Hepatocyte (in vitro differentiated cells): Measurements from ENCODE around the gene PDCL3. TPM values are rescaled to one million over a fixed set of nuclear protein-coding genes. Genes with fewer than 3 reads are reported as not detected.

ENCODE experiments used
- DNase-seq: peaks from one replicate; pipeline ENCODE4 v3.0.0-alpha.2; 2016; ENCODE audit warnings: low spot score
- H2AFZ ChIP-seq: fragments of 200-600 bp; sonication (generic); 2 replicates; pipeline ENCODE4 v1.6.0; 2016; ENCODE audit warnings: antibody characterized with exemption, mild to moderate bottlenecking
- H3K27ac ChIP-seq: fragments of 200-600 bp; sonication (generic); 2 replicates; pipeline ENCODE4 v1.5.1; 2016; ENCODE audit warnings: mild to moderate bottlenecking
- H3K27me3 ChIP-seq: fragments of 200-600 bp; sonication (generic); 2 replicates; pipeline ENCODE4 v1.6.1; 2016
- H3K36me3 ChIP-seq: fragments of 200-600 bp; sonication (generic); replicated peaks from 2 replicates; pipeline ENCODE4 v1.5.1; 2016; ENCODE audit warnings: low read depth; ENCODE audit not compliant: insufficient read depth
- H3K4me1 ChIP-seq: fragments of 200-600 bp; sonication (generic); 2 replicates; pipeline ENCODE4 v1.5.1; 2016; ENCODE audit warnings: mild to moderate bottlenecking, moderate library complexity; ENCODE audit not compliant: insufficient read depth
- H3K4me2 ChIP-seq: fragments of 200-600 bp; sonication (generic); 2 replicates; pipeline ENCODE4 v1.6.0; 2016
- H3K4me3 ChIP-seq: fragments of 200-600 bp; sonication (generic); 2 replicates; pipeline ENCODE4 v1.5.1; 2016; ENCODE audit warnings: mild to moderate bottlenecking
- H3K79me2 ChIP-seq: fragments of 200-600 bp; sonication (generic); 2 replicates; pipeline ENCODE4 v1.6.0; 2017; ENCODE audit warnings: mild to moderate bottlenecking
- H3K9me2 ChIP-seq: fragments of 200-600 bp; sonication (generic); replicated peaks from 2 replicates; pipeline ENCODE4 v1.6.0; 2017; ENCODE audit warnings: mild to moderate bottlenecking; ENCODE audit not compliant: insufficient read depth
- H3K9me3 ChIP-seq: fragments of 200-600 bp; sonication (generic); 2 replicates; pipeline ENCODE4 v1.5.1; 2016; ENCODE audit warnings: low read depth, mild to moderate bottlenecking
- H4K20me1 ChIP-seq: fragments of 200-600 bp; sonication (generic); 2 replicates; pipeline ENCODE4 v1.6.0; 2016; ENCODE audit warnings: mild to moderate bottlenecking; ENCODE audit not compliant: insufficient read depth, poor library complexity, severe bottlenecking
- EZH2 ChIP-seq: fragments of 200-600 bp; sonication (generic); IDR thresholded peaks from 2 replicates; pipeline ENCODE4 v1.6.1; 2016; ENCODE audit warnings: antibody characterized with exemption, mild to moderate bottlenecking, borderline replicate concordance
- EZH2phosphoT487 ChIP-seq: fragments of 200-600 bp; sonication (generic); IDR thresholded peaks from one replicate; pipeline ENCODE4 v1.6.1; 2018; ENCODE audit warnings: antibody characterized with exemption, mild to moderate bottlenecking, low read depth, moderate library complexity; ENCODE audit not compliant: unreplicated experiment, severe bottlenecking
- WGBS: methylation state at CpG from one replicate; pipeline ENCODE4 v1.1.6; 2016; ENCODE audit warnings: low lambda C conversion rate; ENCODE audit errors: missing lambda C conversion rate; 5-methylcytosine and 5-hydroxymethylcytosine counted together
- polyA plus RNA-seq: library from polyadenylated mRNA; unstranded; fragments of >200 nt; fragmentation: Nextera tagmentation; extraction: Ambion mirVana; gene quantifications from 2 replicates; pipeline ENCODE4 v1.2.1, GENCODE V29; 2016
- total RNA-seq: library from RNA; depleted of rRNA; stranded (reverse); fragments of >200 nt; gene quantifications from 2 replicates; pipeline ENCODE4 v1.2.3, GENCODE V29; 2014
- TF ChIP-seq, protein P1 (sequence below): fragments of 200-600 bp; sonication (generic); IDR thresholded peaks from 2 replicates; pipeline ENCODE4 v1.5.1; 2016; ENCODE audit warnings: antibody characterized with exemption, mild to moderate bottlenecking; ENCODE audit not compliant: poor library complexity

Gene PDCL3
- total and polyA plus RNA-seq, 2 experiments from 2014 or later = 16.5 to 32.8 TPM

DNA sequence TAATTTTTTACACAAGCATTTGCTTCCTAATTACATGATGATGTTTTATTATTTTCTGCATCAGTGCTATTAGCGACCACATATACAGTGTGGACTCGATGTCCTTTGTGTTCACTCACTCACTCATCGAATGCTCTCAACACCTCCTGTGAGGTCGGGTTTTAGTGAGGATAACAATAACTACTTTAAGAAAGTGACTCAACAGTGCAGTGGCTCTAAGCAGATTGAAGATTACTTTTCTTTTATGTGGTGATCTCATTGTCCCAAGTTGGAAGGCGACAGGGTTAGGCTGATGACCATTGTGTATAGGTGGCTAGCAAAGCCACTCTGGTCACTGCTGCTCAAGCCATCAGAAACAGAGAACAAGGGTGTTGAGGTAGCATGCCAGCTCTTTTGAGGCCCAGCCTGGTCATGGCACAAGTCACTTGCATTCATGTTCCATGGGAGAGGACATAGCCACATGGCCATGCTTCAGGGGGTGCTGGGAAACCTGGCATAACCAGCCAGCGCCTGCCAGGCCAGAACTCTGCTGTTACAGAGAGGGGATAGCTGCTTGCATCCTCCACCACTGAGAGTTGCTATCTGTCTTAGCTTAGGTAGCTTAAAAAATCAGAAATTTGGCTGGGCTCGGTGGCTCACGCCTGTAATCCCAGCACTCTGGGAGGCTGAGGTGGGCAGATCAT is 60.4 kb downstream of the PDCL3 start:
- H2AFZ ChIP-seq = no peak overlapping the region
- DNase-seq = no peak
- H3K27me3 ChIP-seq = peaks cover 5% of the 10 kb centered on the region
- no peaks in the 10 kb centered on the region for H4K20me1 ChIP-seq
- no peak overlapping the region for H3K4me3 ChIP-seq
- WGBS = 83% methylated on average over 8 of the region's 8 CpGs
- no peak for TF ChIP-seq EZH2phosphoT487
- TF ChIP-seq, protein P1, sequence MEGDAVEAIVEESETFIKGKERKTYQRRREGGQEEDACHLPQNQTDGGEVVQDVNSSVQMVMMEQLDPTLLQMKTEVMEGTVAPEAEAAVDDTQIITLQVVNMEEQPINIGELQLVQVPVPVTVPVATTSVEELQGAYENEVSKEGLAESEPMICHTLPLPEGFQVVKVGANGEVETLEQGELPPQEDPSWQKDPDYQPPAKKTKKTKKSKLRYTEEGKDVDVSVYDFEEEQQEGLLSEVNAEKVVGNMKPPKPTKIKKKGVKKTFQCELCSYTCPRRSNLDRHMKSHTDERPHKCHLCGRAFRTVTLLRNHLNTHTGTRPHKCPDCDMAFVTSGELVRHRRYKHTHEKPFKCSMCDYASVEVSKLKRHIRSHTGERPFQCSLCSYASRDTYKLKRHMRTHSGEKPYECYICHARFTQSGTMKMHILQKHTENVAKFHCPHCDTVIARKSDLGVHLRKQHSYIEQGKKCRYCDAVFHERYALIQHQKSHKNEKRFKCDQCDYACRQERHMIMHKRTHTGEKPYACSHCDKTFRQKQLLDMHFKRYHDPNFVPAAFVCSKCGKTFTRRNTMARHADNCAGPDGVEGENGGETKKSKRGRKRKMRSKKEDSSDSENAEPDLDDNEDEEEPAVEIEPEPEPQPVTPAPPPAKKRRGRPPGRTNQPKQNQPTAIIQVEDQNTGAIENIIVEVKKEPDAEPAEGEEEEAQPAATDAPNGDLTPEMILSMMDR = no peak
- no peak for TF ChIP-seq EZH2
- H3K79me2 ChIP-seq = no peaks in the 10 kb centered on the region
- H3K4me2 ChIP-seq = no peak overlapping the region
- no peak overlapping the region for H3K27ac ChIP-seq
- no peaks in the 10 kb centered on the region for H3K9me2 ChIP-seq
- H3K9me3 ChIP-seq = no peaks in the 10 kb centered on the region
- no peaks in the 10 kb centered on the region for H3K4me1 ChIP-seq
- H3K36me3 ChIP-seq = no peaks in the 10 kb centered on the region

DNA sequence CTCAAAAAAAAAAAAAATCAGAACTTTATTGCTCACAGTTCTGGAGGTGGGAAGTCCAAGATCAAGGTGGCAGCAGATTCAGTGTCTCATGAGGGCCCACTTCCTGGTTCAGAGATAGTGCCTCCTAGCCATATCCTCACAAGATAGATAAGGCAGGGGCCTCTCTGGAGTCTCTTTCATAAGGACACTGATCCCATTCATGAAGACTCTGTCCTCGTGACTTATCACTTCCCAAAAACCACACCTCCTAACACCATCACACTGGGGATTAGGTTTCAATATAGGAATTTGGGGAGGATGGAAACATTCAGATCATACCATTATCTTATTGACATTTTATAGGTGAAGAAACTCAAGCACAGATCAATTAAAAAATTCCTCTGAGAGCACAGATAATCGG is 61.1 kb downstream of the PDCL3 start:
- H3K9me3 ChIP-seq = no peaks in the 10 kb centered on the region
- no peak overlapping the region for H3K4me3 ChIP-seq
- H3K27ac ChIP-seq = no peak overlapping the region
- H4K20me1 ChIP-seq = no peaks in the 10 kb centered on the region
- no peak overlapping the region for H3K4me2 ChIP-seq
- WGBS = 70% methylated on average over 2 of the region's 2 CpGs
- no peaks in the 10 kb centered on the region for H3K36me3 ChIP-seq
- H3K9me2 ChIP-seq = no peaks in the 10 kb centered on the region
- TF ChIP-seq EZH2phosphoT487 = no peak
- TF ChIP-seq EZH2 = no peak
- TF ChIP-seq, protein P1 = no peak
- H3K79me2 ChIP-seq = no peaks in the 10 kb centered on the region
- peaks cover 5% of the 10 kb centered on the region for H3K27me3 ChIP-seq
- H3K4me1 ChIP-seq = no peaks in the 10 kb centered on the region
- DNase-seq = no peak
- no peak overlapping the region for H2AFZ ChIP-seq

DNA sequence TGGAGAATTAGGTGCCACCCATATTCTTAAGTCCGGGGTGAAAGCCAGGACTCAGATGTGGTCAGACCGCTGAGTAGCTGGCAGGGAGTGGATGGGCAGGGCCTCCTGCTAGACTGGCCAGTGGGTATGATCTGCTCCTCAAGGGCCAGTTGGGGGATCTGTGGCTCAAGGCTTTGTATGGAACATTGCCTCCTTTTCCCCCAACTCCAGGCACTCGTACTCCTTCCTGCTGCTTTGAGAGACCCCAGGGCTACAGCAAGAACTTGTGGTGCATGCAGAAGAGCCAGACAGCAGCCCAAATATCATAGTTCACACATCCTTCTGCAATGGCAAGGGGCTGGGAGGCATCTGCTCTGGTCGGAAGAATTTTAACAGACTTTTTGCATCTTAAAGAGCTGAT is 61.7 kb downstream of the PDCL3 start:
- Histone ChIP-seq H3K4me3 (no peak overlapping the region), H3K79me2 (no peaks in the 10 kb centered on the region), H3K4me1 (no peaks in the 10 kb centered on the region), H3K4me2 (no peak overlapping the region), H2AFZ (no peak overlapping the region), H3K9me2 (no peaks in the 10 kb centered on the region), H3K36me3 (no peaks in the 10 kb centered on the region), H3K27ac (no peak overlapping the region), H4K20me1 (no peaks in the 10 kb centered on the region), H3K27me3 (peaks cover 5% of the 10 kb centered on the region), H3K9me3 (no peaks in the 10 kb centered on the region)
- TF ChIP-seq, protein P1 = no peak
- 86% methylated on average over 4 of the region's 4 CpGs for WGBS
- no peak for DNase-seq
